Type B pancreatic cell (in vitro differentiated cells): ENCODE measurements around the gene ZNF789. TPM values are rescaled to one million over a fixed set of nuclear protein-coding genes. Genes with fewer than 3 reads are reported as not detected.

Experiments
- DNase-seq: peaks from one replicate; pipeline ENCODE4 v3.0.0; 2021; ENCODE audit warnings: mixed read lengths; ENCODE audit not compliant: unreplicated experiment; ENCODE audit errors: extremely low spot score
- H3K27ac Mint-ChIP-seq: 2 replicates; pipeline ENCODE4 v1.8.0; 2021; ENCODE audit warnings: mild to moderate bottlenecking, mixed read lengths
- H3K27me3 Mint-ChIP-seq: 2 replicates; pipeline ENCODE4 v1.8.0; 2021; ENCODE audit warnings: mixed read lengths
- H3K36me3 Mint-ChIP-seq: 2 replicates; pipeline ENCODE4 v1.8.0; 2021; ENCODE audit warnings: mixed read lengths
- H3K4me1 Mint-ChIP-seq: one replicate; pipeline ENCODE4 v1.8.0; 2021; ENCODE audit warnings: mixed read lengths; ENCODE audit not compliant: unreplicated experiment
- H3K4me3 Mint-ChIP-seq: 2 replicates; pipeline ENCODE4 v1.8.0; 2021; ENCODE audit warnings: mild to moderate bottlenecking, mixed read lengths
- H3K9me3 Mint-ChIP-seq: 2 replicates; pipeline ENCODE4 v1.8.0; 2021; ENCODE audit warnings: mixed read lengths
- total RNA-seq: library from RNA; stranded (reverse); gene quantifications from 2 replicates; pipeline ENCODE4 v1.2.1, GENCODE V29; 2021; ENCODE audit warnings: low replicate concordance
- TF ChIP-seq, protein P1 (sequence below): fragments of 200-600 bp; sonication (generic); conservative IDR thresholded peaks from 2 replicates; pipeline ENCODE4 v1.5.0; 2021; ENCODE audit warnings: antibody characterized with exemption, mild to moderate bottlenecking

The ZNF789 gene
- total RNA-seq, 1 donor from 2014 or later: 19.0 TPM

DNA sequence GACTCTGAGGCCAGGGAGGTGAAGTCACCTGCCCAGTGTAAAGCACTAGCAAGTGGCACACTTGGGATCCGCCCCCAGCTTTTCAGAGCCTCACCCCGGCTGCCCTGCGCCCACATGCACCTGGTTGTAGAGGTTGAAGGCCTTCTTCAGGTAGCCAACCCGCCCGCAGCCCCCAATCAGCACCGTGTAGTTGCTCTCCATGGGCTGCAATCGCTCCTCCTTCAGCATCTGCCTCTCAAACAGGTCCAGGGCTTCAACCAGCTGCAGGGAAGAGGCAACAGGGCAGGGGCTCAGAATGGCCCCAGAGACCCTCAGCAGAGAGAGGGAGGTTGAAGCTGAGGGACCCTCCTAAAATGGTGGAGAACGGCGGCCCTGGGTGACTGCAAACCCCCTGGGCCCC is 39.5 kb upstream of the ZNF789 start:
- Mint-ChIP-seq H3K9me3 (no peaks in the 10 kb centered on the region), H3K4me3 (no peak overlapping the region), H3K27ac (no peak overlapping the region), H3K36me3 (peaks cover 3% of the 10 kb centered on the region), H3K27me3 (no peaks in the 10 kb centered on the region), H3K4me1 (no peaks in the 10 kb centered on the region)
- TF ChIP-seq, protein P1, sequence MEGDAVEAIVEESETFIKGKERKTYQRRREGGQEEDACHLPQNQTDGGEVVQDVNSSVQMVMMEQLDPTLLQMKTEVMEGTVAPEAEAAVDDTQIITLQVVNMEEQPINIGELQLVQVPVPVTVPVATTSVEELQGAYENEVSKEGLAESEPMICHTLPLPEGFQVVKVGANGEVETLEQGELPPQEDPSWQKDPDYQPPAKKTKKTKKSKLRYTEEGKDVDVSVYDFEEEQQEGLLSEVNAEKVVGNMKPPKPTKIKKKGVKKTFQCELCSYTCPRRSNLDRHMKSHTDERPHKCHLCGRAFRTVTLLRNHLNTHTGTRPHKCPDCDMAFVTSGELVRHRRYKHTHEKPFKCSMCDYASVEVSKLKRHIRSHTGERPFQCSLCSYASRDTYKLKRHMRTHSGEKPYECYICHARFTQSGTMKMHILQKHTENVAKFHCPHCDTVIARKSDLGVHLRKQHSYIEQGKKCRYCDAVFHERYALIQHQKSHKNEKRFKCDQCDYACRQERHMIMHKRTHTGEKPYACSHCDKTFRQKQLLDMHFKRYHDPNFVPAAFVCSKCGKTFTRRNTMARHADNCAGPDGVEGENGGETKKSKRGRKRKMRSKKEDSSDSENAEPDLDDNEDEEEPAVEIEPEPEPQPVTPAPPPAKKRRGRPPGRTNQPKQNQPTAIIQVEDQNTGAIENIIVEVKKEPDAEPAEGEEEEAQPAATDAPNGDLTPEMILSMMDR: no peak
- DNase-seq: no peak

DNA sequence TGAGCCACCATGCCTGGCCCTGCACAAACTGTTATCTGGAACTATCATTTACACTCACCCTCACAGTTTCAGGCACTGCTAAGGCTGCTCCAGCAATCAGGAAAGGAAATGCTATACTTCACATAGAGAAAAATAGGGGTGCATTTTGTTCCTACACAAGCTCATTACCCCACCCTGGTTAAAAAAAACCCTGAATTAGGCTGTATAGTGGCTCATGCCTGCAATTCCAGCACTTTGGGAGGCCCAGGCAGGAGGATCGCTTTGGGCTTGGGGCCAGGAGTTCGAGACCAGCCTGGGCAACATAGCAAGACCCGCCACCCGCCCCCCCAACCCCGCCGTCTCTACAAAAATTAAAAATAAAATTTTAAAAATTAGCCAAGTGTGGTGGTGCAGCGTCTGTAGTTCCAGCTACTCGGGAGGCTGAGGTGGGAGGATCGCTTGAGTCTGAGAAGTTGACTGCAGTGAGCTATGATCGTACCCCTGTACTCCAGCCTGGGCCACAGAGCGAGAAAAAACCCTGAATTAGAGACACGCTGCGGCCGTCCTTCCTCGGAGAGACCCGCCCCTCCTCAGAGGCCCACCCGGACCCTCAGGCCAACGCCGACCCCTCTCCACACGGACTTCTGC is 34.6 kb upstream of the ZNF789 start:
- DNase-seq: no peak
- TF ChIP-seq, protein P1: no peak
- H3K27me3 Mint-ChIP-seq: no peaks in the 10 kb centered on the region
- no peaks in the 10 kb centered on the region for H3K4me1 Mint-ChIP-seq
- peak overlapping the region; percentile 91 for H3K27ac Mint-ChIP-seq
- peak overlapping the region; percentile 98 for H3K4me3 Mint-ChIP-seq
- peaks cover 8% of the 10 kb centered on the region for H3K36me3 Mint-ChIP-seq
- H3K9me3 Mint-ChIP-seq: no peaks in the 10 kb centered on the region

DNA sequence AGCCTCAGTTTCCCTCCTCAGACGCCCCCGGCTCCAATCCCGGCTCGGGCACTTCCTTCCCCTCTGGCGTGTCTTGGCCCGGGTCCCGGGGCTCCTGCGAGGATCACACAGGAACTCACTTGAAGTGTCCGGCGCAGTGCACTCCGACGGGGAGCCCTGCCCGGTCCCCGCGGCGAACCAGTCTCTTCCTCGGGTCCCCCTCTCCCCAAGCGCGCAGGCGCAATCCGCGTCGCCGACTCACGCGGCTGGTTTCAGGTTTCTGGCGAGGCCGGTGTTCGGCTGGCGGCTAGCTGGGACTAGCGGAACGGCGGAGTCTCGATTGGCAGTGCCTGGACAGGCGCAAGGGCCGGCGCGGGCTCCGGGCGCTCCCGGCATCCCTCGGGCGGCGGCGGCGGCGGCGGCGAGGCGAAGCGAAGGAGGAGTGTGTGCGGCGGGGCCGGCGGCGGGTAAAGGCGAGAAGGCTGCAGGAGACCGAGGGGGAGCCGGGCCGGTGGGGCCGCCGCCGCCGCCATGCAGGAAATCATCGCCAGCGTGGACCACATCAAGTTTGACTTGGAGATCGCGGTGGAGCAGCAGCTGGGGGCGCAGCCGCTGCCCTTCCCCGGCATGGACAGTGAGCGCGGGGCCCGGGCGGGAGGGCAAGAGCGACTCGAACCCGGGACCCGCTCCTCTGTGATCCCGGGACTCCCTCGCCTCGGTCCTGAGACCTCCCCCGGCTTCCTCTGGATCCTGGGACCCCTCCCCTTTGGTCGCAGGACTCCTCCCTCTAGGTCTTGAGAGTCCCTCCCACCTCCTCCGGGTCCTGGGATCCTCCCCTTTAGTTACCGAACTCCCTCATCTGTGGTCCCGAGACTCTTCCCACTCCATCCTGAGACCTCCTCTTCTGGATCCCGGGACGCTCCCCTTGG is 33.9 kb upstream of the ZNF789 start, which contains the start of the genes CPSF4 and PTCD1:
Gene CPSF4, plus strand, starts transcription at position 371 of the 908 bp plus-strand sequence. Its CDS starts 140 bp downstream, at position 511.
Gene PTCD1, minus strand, starts transcription at position 226 of the 908 bp plus-strand sequence. CDS start 3,556 bp downstream, outside the sequence.
- Mint-ChIP-seq H3K27me3 (no peaks in the 10 kb centered on the region), H3K27ac (peak within 1 kb of the TSS; percentile 91), H3K4me3 (peak within 1 kb of the TSS; percentile 98), H3K9me3 (no peaks in the 10 kb centered on the region), H3K4me1 (no peaks in the 10 kb centered on the region), H3K36me3 (peaks cover 11% of the 10 kb centered on the region)
- TF ChIP-seq, protein P1: no peak
- DNase-seq: peak; percentile 97

DNA sequence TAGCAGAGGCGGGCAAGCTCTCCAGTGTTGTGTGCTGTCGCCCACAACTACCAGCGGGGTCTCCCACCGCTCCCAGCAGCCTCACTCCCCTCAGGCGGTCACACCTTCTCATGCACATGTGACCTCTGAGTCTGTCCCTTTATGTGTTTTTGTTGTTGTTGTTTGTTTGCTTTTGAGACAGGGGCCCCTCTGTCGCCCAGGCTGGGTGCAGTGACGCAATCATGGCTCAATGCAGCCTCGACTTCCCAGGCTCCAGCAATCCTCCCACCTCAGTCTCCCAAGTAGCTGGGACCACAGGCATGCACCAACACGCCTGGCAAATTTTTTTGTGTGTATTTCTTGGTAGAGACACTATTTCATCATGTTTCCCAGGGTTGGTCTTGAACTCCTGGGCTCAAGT is 32.5 kb upstream of the ZNF789 start:
- peaks cover 17% of the 10 kb centered on the region for H3K36me3 Mint-ChIP-seq
- H3K9me3 Mint-ChIP-seq: no peaks in the 10 kb centered on the region
- H3K27me3 Mint-ChIP-seq: no peaks in the 10 kb centered on the region
- no peaks in the 10 kb centered on the region for H3K4me1 Mint-ChIP-seq
- no peak for DNase-seq
- TF ChIP-seq, protein P1: no peak
- peak overlapping the region; percentile 90 for H3K27ac Mint-ChIP-seq
- H3K4me3 Mint-ChIP-seq: peak overlapping the region; percentile 98

DNA sequence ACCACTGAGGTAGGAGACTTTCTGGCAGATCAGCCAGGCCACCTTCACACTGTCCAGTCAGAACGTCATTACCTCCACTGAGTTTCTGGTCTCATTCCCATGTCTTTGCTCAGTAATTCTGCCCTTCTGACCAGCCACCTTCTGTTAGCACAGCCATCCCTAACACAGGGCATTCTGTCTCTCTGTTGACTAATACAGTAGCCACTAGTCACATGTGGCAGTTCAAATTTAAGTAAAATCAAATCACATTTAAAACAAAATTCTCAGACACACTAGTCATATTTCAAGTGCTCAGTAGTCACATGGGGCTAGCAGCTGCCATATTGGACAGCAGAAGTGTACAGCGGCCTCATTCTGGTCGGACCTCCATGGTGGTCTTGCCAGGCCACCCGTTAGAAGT is 26.6 kb upstream of the ZNF789 start:
- H3K4me1 Mint-ChIP-seq: no peaks in the 10 kb centered on the region
- TF ChIP-seq, protein P1: no peak
- DNase-seq: no peak
- no peak overlapping the region for H3K4me3 Mint-ChIP-seq
- H3K27me3 Mint-ChIP-seq: no peaks in the 10 kb centered on the region
- no peaks in the 10 kb centered on the region for H3K9me3 Mint-ChIP-seq
- H3K27ac Mint-ChIP-seq: no peak overlapping the region
- H3K36me3 Mint-ChIP-seq: peaks cover 25% of the 10 kb centered on the region
